ENCODE data around the gene TRIP4. TPM values are rescaled to one million over a fixed set of nuclear protein-coding genes. Genes with fewer than 3 reads are reported as not detected.
"Not testable (repeated sequence)": the region's sequence is repeated elsewhere in the genome, so short reads cannot be mapped to it uniquely, and the experiment has no call there.

TRIP4 gene
- total RNA-seq, 1 donor = 11.8 TPM

- no peak for DNase-seq (ENCODE audit: low read depth)
- no peak for TF ChIP-seq CTCF (IDR thresholded peaks at IDR 0.05; ENCODE audit: insufficient read depth, low read length)
- H3K4me3 ChIP-seq (ENCODE audit: low read depth, low read length) = no peak overlapping the region
Observed at GRCh38 chr15:64480891-64481290, 93.3 kb downstream of the TRIP4 start.

GRCh38 chr15:64483749-64484148, 96.1 kb downstream of the TRIP4 start:
- no peak for TF ChIP-seq CTCF (IDR thresholded peaks at IDR 0.05; ENCODE audit: insufficient read depth, low read length)
- no peak overlapping the region for H3K4me3 ChIP-seq (ENCODE audit: low read depth, low read length)
- DNase-seq (ENCODE audit: low read depth) = no peak

- H3K4me3 ChIP-seq (ENCODE audit: low read depth, low read length) = no peak overlapping the region
- TF ChIP-seq CTCF (IDR thresholded peaks at IDR 0.05; ENCODE audit: insufficient read depth, low read length) = no peak
- DNase-seq (ENCODE audit: low read depth) = no peak
Observed at GRCh38 chr15:64485796-64486195, 98.2 kb downstream of the TRIP4 start.

GRCh38 chr15:64490598-64491259, 103.1 kb downstream of the TRIP4 start:
- no peak overlapping the region for H3K4me3 ChIP-seq (ENCODE audit: low read depth, low read length)
- no peak for TF ChIP-seq CTCF (IDR thresholded peaks at IDR 0.05; ENCODE audit: insufficient read depth, low read length)
- peak; percentile 57 for DNase-seq (ENCODE audit: low read depth)

GRCh38 chr15:64493641-64494040, 106.0 kb downstream of the TRIP4 start:
- no peak for TF ChIP-seq CTCF (IDR thresholded peaks at IDR 0.05; ENCODE audit: insufficient read depth, low read length)
- peak; percentile 24 for DNase-seq (ENCODE audit: low read depth)
- no peak overlapping the region for H3K4me3 ChIP-seq (ENCODE audit: low read depth, low read length)

GRCh38 chr15:64495968-64496367, 108.3 kb downstream of the TRIP4 start:
- not testable (repeated sequence) for DNase-seq (ENCODE audit: low read depth); H3K4me3 ChIP-seq (ENCODE audit: low read depth, low read length)

GRCh38 chr15:64500695-64501395, 113.2 kb downstream of the TRIP4 start:
- DNase-seq (ENCODE audit: low read depth) = no peak
- TF ChIP-seq CTCF (IDR thresholded peaks at IDR 0.05; ENCODE audit: insufficient read depth, low read length) = no peak
- no peak overlapping the region for H3K4me3 ChIP-seq (ENCODE audit: low read depth, low read length)
